ENCODE measurements around the gene LARP4B.

Gene LARP4B

GRCh38 chr10:821322-821721 lies 110.2 kb downstream of the LARP4B start:
- no peak for DNase-seq

GRCh38 chr10:819816-820215 lies 111.7 kb downstream of the LARP4B start:
- DNase-seq, result no peak

- no peak for DNase-seq
Observed at GRCh38 chr10:819326-819725, 112.2 kb downstream of the LARP4B start.

DNA sequence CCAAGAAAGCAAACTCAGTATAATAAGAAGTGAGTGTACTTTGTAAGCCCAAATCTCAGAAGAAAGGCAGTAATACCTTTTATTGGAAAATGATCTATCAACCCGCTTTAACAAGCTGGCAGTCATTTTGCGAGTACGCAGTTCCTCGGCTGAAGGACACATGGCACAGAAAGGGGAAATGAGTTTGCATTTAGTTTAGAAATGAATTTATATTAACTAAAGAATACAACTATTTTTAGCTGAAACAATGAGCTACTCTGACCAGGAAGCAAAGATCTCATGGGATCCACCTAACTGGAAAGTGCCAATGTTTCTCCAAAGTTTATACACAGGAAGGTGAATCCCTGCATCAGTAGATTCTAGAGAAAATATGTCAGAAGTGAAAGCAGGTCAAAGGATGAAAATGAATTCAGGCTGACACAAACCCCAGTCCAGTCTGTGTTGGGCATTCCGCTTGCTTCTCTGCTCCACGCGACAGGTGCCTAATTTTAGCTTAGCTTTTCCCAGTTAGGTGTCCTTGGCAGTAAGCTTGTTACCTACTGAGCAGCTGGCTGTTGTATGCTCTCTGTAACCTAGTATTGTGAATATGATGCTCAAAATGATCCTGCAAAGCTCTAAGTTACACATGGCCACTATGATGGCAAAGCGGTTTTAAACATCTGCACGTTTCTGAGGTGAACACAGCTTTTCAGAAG lies 112.8 kb downstream of the LARP4B start:
- DNase-seq, result no peak

DNA sequence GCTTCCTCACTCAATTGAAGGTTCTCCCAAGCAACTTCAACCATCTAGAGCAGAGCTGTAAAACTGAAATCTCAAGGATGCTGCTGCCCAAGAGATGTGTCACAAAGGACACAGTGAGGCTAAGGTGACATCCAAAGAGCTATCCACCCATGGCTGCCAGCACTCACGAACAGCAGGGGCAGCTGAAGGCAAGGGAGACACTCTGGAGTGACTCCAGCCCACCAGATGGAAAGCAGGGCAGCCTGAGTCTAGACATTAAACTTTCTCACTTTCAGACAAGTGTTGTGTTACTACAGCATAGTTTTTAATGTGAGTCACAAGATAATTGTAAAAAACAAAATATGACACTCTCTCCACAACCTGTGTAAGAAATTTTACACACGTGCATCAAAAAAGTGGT lies 113.5 kb downstream of the LARP4B start:
- no peak for DNase-seq

- no peak for DNase-seq
Observed at GRCh38 chr10:817371-817770, 114.1 kb downstream of the LARP4B start.

GRCh38 chr10:816958-817357 lies 114.5 kb downstream of the LARP4B start:
- DNase-seq, result no peak

GRCh38 chr10:816091-816477 lies 115.4 kb downstream of the LARP4B start:
- DNase-seq, result no peak

- no peak for DNase-seq
Observed at GRCh38 chr10:815338-816090, 116.0 kb downstream of the LARP4B start.

GRCh38 chr10:814536-815302 lies 116.8 kb downstream of the LARP4B start:
- no peak for DNase-seq

GRCh38 chr10:813286-813685 lies 118.2 kb downstream of the LARP4B start:
- DNase-seq, result no peak

DNA sequence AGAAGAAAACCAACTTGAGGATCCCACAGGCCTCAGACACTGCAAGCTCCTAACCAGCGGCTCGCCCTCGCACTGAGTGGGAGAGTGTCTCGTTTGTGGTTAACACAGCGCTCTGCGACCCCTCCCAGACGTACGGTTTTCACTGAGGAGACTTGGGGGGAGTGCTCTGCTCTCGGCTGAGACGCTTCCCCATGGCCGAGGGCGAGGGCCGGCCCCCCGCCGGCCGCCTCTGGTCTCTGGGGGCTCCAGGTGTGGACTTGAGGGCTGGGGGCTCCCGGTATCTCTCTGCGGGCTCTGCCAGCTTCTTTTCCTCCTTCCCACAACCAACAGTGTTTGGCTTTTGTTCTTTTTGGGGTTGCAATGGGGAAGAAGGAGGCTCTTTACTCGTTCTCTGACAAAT lies 118.7 kb downstream of the LARP4B start:
- DNase-seq, result no peak

DNA sequence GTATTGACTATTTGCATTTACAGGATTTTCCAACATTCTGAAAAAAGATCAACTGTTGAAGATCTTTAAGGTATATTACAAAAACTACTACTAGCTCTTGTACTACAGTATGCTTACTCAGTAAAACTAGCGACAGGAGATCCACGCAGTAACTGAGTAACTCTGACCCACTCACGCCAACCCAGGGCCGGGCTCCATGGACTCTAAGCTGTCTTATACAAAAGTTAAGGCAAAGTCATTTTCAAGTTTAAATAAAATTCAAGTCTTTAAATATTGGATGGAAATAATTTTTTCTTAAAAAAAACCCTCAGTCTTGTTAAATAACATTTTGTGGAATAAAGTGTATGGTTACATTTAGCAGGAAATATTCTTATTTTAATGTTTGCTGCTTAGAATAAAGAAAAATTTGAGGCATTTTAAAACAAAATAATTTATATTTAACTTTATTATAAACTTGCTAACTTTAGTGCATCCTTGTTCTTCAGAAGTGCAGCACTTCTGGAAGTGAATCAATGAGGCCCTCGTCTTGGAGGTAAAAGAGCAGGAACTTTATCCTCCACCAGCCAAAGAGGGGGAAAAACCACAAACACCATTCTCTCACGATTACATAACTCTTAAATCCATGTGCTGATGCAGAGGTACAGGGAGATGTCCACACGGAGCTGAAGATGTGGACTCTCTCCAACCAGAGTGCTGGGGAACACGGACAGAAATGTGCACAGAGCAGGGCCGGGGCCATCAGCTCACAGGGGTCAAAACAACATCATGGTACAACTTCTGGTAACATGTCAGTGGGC lies 119.9 kb downstream of the LARP4B start:
- DNase-seq, result no peak

- DNase-seq, result no peak
Observed at GRCh38 chr10:810351-810846, 121.1 kb downstream of the LARP4B start.

DNA sequence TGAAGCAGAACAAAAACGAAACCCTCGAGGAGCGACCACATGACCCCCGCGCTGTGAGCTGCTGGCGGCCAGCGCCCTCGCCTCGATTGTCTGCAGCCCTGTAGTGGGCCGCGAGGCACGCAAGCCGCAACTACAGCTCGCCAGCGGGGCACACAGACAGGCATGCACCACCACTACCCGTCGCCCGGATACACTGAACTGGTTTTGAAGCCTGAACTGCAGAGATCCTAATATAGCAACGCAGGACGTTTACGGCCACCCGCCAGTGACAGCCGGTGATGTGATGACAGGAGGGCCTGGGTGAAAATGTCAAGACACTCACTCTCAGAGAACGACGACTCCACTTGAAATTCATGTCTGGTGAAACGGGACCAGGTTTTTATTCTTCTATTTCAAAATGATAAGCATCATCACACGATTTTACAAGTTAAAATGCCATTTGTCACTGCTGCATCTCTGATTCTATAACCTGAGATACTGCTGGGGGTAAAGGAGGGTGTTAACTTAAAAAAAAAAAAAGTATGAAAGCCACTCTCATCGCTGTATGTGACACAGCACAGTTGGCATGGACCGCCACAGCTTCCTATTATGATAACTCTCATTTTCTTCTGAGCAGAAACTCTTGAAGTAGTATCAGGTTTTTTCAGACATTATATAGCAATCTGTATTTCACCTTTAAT lies 121.7 kb downstream of the LARP4B start:
- no peak for DNase-seq

DNA sequence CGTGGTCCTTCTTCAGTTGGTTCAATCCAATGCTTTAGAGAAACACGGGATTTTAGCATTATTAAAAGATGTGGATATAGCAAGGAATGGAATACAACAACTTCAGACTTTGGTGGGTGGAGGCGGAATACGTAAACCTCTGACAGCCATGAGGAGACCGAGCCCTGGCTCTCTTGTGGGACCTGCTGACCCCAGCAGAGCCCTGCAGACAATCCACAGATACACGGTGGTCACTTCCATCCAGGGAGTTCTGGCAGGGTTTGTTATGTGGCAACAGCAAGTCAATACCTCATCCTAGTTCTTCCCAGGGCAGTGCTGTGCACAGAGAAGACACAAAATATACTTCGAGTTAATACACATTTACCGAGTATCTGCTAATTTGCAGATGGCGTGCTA lies 123.5 kb downstream of the LARP4B start:
- DNase-seq, result no peak

- no peak for DNase-seq
Observed at GRCh38 chr10:807163-807957, 124.1 kb downstream of the LARP4B start.

GRCh38 chr10:806451-807162 lies 124.9 kb downstream of the LARP4B start:
- no peak for DNase-seq

- no peak for DNase-seq
Observed at GRCh38 chr10:805620-806305, 125.7 kb downstream of the LARP4B start.

Data from NCI-H187 (cell line).